ENCODE results near the gene ZNF778. TPM values are rescaled to one million over a fixed set of nuclear protein-coding genes. Genes with fewer than 3 reads are reported as not detected.

Gene ZNF778
- total and polyA plus RNA-seq, 2 of the 13 experiments (the other 11 are each of a cell fraction or from before 2014, with no cell fraction given): 3.8 to 7.2 TPM

- ATAC-seq (no peak), DNase-seq (ENCODE audit: low spot score) (no peak), FAIRE-seq (no peak)
- no peaks in the 10 kb centered on the region for H4K20me1 ChIP-seq (ENCODE audit: insufficient read depth, low read length)
- H3K9ac ChIP-seq (ENCODE audit: insufficient read depth, low read depth, low read length): no peak overlapping the region
- H3K36me3 ChIP-seq (replicated peaks in 1 of 2; ENCODE audit: control insufficient read depth in 1 of 2, insufficient read depth in 2 of 2, low read length in 2 of 2): peaks cover 16 to 23% of the 10 kb centered on the region in 2 experiments
- ChIA-PET CTCF (ENCODE audit: low intra/inter-chr PET ratio, low total read pairs) (no interaction called here), POLR2A (no interaction called here)
- no peaks in the 10 kb centered on the region for H3K9me3 ChIP-seq (ENCODE audit: low read length)
- no peak overlapping the region for H3K27ac ChIP-seq (ENCODE audit: extremely low read length, insufficient read depth, low read length)
- no peak overlapping the region for H3K4me3 ChIP-seq (replicated peaks in 1 of 3; ENCODE audit: insufficient read depth in 1 of 3, low read depth in 2 of 3, low read length in 3 of 3)
- in situ Hi-C loops (cut with HindIII; ENCODE audit: extremely low pct_ligation_motif_present, low pct_unique_long_range_greater_than_20kb): no loop called here
- no peaks in the 10 kb centered on the region for H3K79me2 ChIP-seq (ENCODE audit: insufficient read depth, low read length)
- no TSS peak for BruUV-seq (replicated peaks)
- TF ChIP-seq FOXP4 (CRISPR knock-in tag; IDR thresholded peaks at IDR 0.05) (no peak), JDP2 (CRISPR knock-in tag; IDR thresholded peaks at IDR 0.05; ENCODE audit: borderline replicate concordance) (no peak), RBM22 (optimal IDR thresholded peaks at IDR 0.05; ENCODE audit: low read length) (no peak)
- intact Hi-C loops (cut with micrococcal nuclease; ENCODE audit: unreplicated experiment): no loop called here
- peaks cover 27% of the 10 kb centered on the region for H3K4me1 ChIP-seq (ENCODE audit: insufficient read depth, low read length)
- WGBS (ENCODE audit: low lambda C conversion rate): 93% methylated on average over 16 of the region's 16 CpGs
- H2AFZ ChIP-seq (ENCODE audit: low read length): no peak overlapping the region
- no peaks in the 10 kb centered on the region for H3K27me3 ChIP-seq (ENCODE audit: control insufficient read depth in 1 of 2, insufficient read depth in 2 of 2, low read length in 2 of 2)
- no peak overlapping the region for H3K4me2 ChIP-seq (ENCODE audit: low read depth, low read length)
Observed at GRCh38 chr16:89233678-89234490, 16.4 kb downstream of the ZNF778 start.

- in situ Hi-C loops (cut with HindIII; ENCODE audit: extremely low pct_ligation_motif_present, low pct_unique_long_range_greater_than_20kb) (no loop called here), intact Hi-C loops (cut with micrococcal nuclease; ENCODE audit: unreplicated experiment) (no loop called here)
- Histone ChIP-seq H3K27me3 (ENCODE audit: control insufficient read depth in 1 of 2, insufficient read depth in 2 of 2, low read length in 2 of 2) (no peaks in the 10 kb centered on the region; a peak in 1 of 5 replicates), H3K27ac (ENCODE audit: extremely low read length, insufficient read depth, low read length) (no peak overlapping the region), H4K20me1 (ENCODE audit: insufficient read depth, low read length) (no peaks in the 10 kb centered on the region), H3K9me3 (ENCODE audit: low read length) (no peaks in the 10 kb centered on the region), H3K79me2 (ENCODE audit: insufficient read depth, low read length) (peaks cover 4% of the 10 kb centered on the region), H3K4me2 (ENCODE audit: low read depth, low read length) (no peak overlapping the region), H2AFZ (ENCODE audit: low read length) (no peak overlapping the region), H3K36me3 (replicated peaks in 1 of 2; ENCODE audit: control insufficient read depth in 1 of 2, insufficient read depth in 2 of 2, low read length in 2 of 2) (peaks cover 9 to 11% of the 10 kb centered on the region in 2 experiments; a peak in 4 of 5 replicates), H3K9ac (ENCODE audit: insufficient read depth, low read depth, low read length) (no peak overlapping the region), H3K4me1 (ENCODE audit: insufficient read depth, low read length) (peaks cover 13% of the 10 kb centered on the region), H3K4me3 (replicated peaks in 1 of 3; ENCODE audit: insufficient read depth in 1 of 3, low read depth in 2 of 3, low read length in 3 of 3) (no peak overlapping the region)
- no peak for FAIRE-seq
- TF ChIP-seq ZNF337 (CRISPR knock-in tag; IDR thresholded peaks at IDR 0.05; ENCODE audit: borderline replicate concordance, low read depth): no peak
- TF ChIP-seq TCF12 (IDR thresholded peaks at IDR 0.05): no peak
- TF ChIP-seq TCF12 (CRISPR knock-in tag; IDR thresholded peaks at IDR 0.05): no peak
- no peak for TF ChIP-seq DPF2 (CRISPR knock-in tag; IDR thresholded peaks at IDR 0.05; ENCODE audit: borderline replicate concordance, low read depth)
- TF ChIP-seq ZNF770 (CRISPR knock-in tag; IDR thresholded peaks at IDR 0.05): no peak
- TF ChIP-seq ZNF335 (CRISPR knock-in tag; IDR thresholded peaks at IDR 0.05): no peak
- TF ChIP-seq ZNF431 (CRISPR knock-in tag; IDR thresholded peaks at IDR 0.05; ENCODE audit: borderline replicate concordance, low read depth): no peak
- no peak for DNase-seq (ENCODE audit: low spot score)
- ATAC-seq: no peak
- BruUV-seq (replicated peaks): no TSS peak
- POLR2A ChIA-PET: no interaction called here
- CTCF ChIA-PET (ENCODE audit: low intra/inter-chr PET ratio, low total read pairs): no interaction called here
- 92% methylated on average over 3 of the region's 3 CpGs for WGBS (ENCODE audit: low lambda C conversion rate)
Observed at GRCh38 chr16:89237733-89238132, 20.2 kb downstream of the ZNF778 start.

Measured in HepG2 (cell line).